ENCODE results near the gene ASAP3. TPM values are rescaled to one million over a fixed set of nuclear protein-coding genes. Genes with fewer than 3 reads are reported as not detected.

ASAP3 gene
- total and polyA plus RNA-seq, 2 of the 13 experiments (the other 11 are each of a cell fraction or from before 2014, with no cell fraction given): 32.6 to 37.0 TPM

- TF ChIP-seq E2F5 (CRISPR knock-in tag; conservative IDR thresholded peaks at IDR 0.05): no peak; the same call in 1 of the 2 replicates
- no peak for TF ChIP-seq MAFF (IDR thresholded peaks at IDR 0.05; ENCODE audit: low read depth, low read length)
- no peak for TF ChIP-seq NFE2L1 (CRISPR knock-in tag; IDR thresholded peaks at IDR 0.05; ENCODE audit: borderline replicate concordance)
- peak; percentile 77 for TF ChIP-seq ARNT2 (CRISPR knock-in tag; IDR thresholded peaks at IDR 0.05; ENCODE audit: low read depth)
- TF ChIP-seq ZNF543 (CRISPR knock-in tag; IDR thresholded peaks at IDR 0.05): no peak
- TF ChIP-seq RXRB (CRISPR knock-in tag; IDR thresholded peaks at IDR 0.05; ENCODE audit: borderline replicate concordance): peak; percentile 35; the same call in 1 of the 2 replicates
- TF ChIP-seq ZBTB4 (CRISPR knock-in tag; IDR thresholded peaks at IDR 0.05; ENCODE audit: borderline replicate concordance): no peak
- no peak for TF ChIP-seq MLX (CRISPR knock-in tag; IDR thresholded peaks at IDR 0.05)
- peak; percentile 78 for TF ChIP-seq RBM39 (IDR thresholded peaks at IDR 0.05; ENCODE audit: low read depth, low read length, poor library complexity, severe bottlenecking)
- TF ChIP-seq HOXA3 (CRISPR knock-in tag; IDR thresholded peaks at IDR 0.05): peak; percentile 44; the same call in 1 of the 2 replicates
- peak; percentile 61 for TF ChIP-seq SKI (IDR thresholded peaks at IDR 0.05; ENCODE audit: partially characterized antibody)
- 0 out of 2 replicates have a peak, but pooled peaks have one; percentile 47 for TF ChIP-seq MXD1 (CRISPR knock-in tag; IDR thresholded peaks at IDR 0.05)
- no peak for TF ChIP-seq ZNF614 (CRISPR knock-in tag; IDR thresholded peaks at IDR 0.05; ENCODE audit: borderline replicate concordance)
- no peak for TF ChIP-seq BCL3 (CRISPR knock-in tag; IDR thresholded peaks at IDR 0.05)
- TF ChIP-seq ATF6 (CRISPR knock-in tag; conservative IDR thresholded peaks at IDR 0.05): no peak
- TF ChIP-seq ETV5 (CRISPR knock-in tag; IDR thresholded peaks at IDR 0.05; ENCODE audit: borderline replicate concordance): peak; percentile 33; the same call in 1 of the 2 replicates
- no peak for TF ChIP-seq RNF2 (conservative IDR thresholded peaks at IDR 0.05; ENCODE audit: low read depth)
- peak; percentile 94 for TF ChIP-seq ZNF740 (CRISPR knock-in tag; IDR thresholded peaks at IDR 0.05)
- no peak for TF ChIP-seq SP5 (CRISPR knock-in tag; IDR thresholded peaks at IDR 0.05; ENCODE audit: borderline replicate concordance, low read depth)
These were observed 47.0 kb upstream of the ASAP3 start, which contains the start of gene E2F2 (continued) for GRCh38 chr1:23530747-23531561.

Data from HepG2 (cell line).